ENCODE measurements around the gene ZNF628.

- no peak for TF ChIP-seq CTCF (IDR thresholded peaks at IDR 0.05; ENCODE audit: low read depth, low read length)
- TF ChIP-seq EZH2phosphoT487 (IDR thresholded peaks at IDR 0.05; ENCODE audit: low read depth): no peak
Observed at GRCh38 chr19:55504981-55505380, 28.6 kb downstream of the ZNF628 start.

Measured in OCI-LY3 (cell line).